ENCODE results near the gene GPR35. TPM values are rescaled to one million over a fixed set of nuclear protein-coding genes. Genes with fewer than 3 reads are reported as not detected.
A peak's percentile ranks its signal among the peaks of the same experiment; 100 is the strongest.

GPR35 gene
- total RNA-seq, 4 donors from 2014 or later, result 61.1 to 341 (median 261) TPM

DNA sequence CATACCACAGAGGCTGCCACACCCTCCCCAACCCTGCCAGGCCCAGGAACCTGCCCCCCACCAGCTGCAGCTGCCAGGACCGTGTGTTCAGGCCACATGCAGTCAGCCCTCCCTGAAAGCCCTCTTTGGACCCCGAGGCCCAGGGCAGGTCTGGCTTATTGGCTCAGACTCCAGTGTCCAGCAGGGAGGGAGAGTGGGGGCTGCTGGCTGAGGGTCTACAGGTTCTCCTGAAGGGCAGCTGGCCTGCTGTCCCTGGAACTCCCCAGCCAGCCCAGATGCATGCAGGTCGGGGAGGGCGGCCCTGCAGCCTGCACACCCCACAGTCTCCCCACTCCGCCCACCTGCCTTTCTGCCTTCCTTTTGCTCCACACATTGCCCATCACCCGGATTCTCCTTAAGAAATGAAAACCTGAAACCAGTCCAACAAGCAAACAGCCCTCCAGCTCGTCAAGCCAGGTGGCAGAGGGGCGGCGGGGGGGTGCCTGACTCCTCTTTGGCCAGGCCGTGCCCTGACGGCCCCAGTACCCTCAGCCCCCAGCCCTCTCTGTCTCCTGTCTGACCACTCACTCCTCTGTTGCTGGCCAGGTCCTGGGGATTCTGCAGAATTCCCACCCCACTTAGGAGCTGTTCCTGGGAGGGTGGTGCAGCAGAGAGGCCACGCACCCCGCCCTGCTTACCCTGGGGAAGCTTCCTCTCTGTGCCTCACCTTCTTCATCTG is 18.0 kb downstream of the GPR35 start:
- no peak for TF ChIP-seq POLR2A (IDR thresholded peaks at IDR 0.05)
- TF ChIP-seq, protein P1, sequence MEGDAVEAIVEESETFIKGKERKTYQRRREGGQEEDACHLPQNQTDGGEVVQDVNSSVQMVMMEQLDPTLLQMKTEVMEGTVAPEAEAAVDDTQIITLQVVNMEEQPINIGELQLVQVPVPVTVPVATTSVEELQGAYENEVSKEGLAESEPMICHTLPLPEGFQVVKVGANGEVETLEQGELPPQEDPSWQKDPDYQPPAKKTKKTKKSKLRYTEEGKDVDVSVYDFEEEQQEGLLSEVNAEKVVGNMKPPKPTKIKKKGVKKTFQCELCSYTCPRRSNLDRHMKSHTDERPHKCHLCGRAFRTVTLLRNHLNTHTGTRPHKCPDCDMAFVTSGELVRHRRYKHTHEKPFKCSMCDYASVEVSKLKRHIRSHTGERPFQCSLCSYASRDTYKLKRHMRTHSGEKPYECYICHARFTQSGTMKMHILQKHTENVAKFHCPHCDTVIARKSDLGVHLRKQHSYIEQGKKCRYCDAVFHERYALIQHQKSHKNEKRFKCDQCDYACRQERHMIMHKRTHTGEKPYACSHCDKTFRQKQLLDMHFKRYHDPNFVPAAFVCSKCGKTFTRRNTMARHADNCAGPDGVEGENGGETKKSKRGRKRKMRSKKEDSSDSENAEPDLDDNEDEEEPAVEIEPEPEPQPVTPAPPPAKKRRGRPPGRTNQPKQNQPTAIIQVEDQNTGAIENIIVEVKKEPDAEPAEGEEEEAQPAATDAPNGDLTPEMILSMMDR (IDR thresholded peaks at IDR 0.05), result no peak
- no peak overlapping the region for H3K27ac ChIP-seq
- DNase-seq, result peak in 1 of 3 donors; percentile 7
- H3K4me1 ChIP-seq, result no peaks in the 10 kb centered on the region
- no peaks in the 10 kb centered on the region for H3K9me3 ChIP-seq
- H3K36me3 ChIP-seq, result no peaks in the 10 kb centered on the region
- H3K4me3 ChIP-seq, result no peak overlapping the region
- no peaks in the 10 kb centered on the region for H3K27me3 ChIP-seq

DNA sequence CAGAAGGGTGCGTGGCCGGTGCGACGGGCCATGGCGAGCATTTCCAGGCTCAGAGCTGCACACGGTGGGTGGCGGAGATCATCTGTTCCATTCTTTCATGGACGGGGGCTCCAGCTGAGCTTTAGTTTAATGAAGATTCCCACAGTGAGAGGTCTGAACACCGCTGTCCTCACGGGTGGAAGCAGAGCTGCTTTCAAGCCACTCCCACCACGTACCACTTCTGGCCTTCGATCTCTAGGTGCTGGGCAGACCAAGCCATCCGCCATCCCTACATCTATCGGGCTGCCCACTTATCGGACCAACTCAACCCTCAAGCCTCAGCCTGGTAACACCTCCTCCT is 18.5 kb downstream of the GPR35 start:
- TF ChIP-seq POLR2A (IDR thresholded peaks at IDR 0.05), result no peak
- TF ChIP-seq, protein P1 (IDR thresholded peaks at IDR 0.05), result no peak
- no peaks in the 10 kb centered on the region for H3K27me3 ChIP-seq
- H3K4me3 ChIP-seq, result no peak overlapping the region
- H3K4me1 ChIP-seq, result no peaks in the 10 kb centered on the region
- H3K9me3 ChIP-seq, result no peaks in the 10 kb centered on the region
- no peaks in the 10 kb centered on the region for H3K36me3 ChIP-seq
- peak in 1 of 3 donors; percentile 5 for DNase-seq
- no peak overlapping the region for H3K27ac ChIP-seq

DNA sequence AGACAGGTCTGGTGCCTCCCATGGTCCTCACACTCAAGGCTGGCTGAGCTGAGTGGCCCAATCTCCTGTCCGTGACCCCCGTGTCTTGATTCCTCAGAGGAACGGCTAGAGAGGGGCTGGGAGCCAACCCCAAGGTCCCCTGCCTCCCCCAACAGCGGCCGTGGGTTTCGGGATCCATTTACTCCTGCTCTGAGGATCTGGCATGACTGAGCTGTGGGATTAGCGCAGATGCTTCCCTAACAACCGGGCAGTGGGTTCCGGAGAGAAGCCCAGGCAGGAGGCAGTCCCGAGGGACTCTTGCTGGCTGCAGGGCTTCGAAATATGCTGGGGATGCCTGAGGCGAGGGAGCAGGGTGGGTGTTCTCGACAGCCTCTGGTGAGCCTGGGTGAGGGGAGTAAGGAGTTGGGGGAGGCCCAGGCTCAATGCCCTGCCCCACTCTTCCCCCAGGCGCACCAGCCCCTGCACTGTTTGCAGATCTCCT is 18.9 kb downstream of the GPR35 start:
- DNase-seq, result no peak
- TF ChIP-seq POLR2A (IDR thresholded peaks at IDR 0.05), result no peak
- TF ChIP-seq, protein P1 (IDR thresholded peaks at IDR 0.05), result no peak

DNA sequence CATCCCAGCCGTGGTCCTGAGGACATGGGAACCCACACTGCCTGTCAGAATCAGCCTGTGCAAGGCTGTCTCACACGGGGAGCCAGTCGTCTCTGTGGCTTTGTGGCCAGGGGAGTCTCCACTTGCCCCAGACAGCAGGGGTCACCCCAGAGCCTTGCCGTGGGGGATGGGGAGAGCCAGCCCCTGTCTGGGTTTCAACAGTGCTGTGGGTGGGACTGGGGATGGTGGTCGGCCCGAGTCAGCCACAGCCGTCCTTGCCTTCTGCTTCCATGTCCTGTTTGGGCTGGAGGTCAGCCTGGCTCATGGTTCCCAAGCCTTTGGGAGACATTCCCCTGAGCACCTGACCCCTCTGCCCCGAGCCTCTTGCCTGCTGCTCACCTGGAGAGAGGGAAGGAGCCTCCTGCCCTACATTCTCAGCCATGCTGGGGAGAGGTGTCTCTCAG is 19.6 kb downstream of the GPR35 start:
- H3K4me1 ChIP-seq, result no peaks in the 10 kb centered on the region
- no peak overlapping the region for H3K4me3 ChIP-seq
- no peak for TF ChIP-seq POLR2A (IDR thresholded peaks at IDR 0.05)
- TF ChIP-seq, protein P1 (IDR thresholded peaks at IDR 0.05), result no peak
- no peaks in the 10 kb centered on the region for H3K9me3 ChIP-seq
- no peaks in the 10 kb centered on the region for H3K27me3 ChIP-seq
- no peaks in the 10 kb centered on the region for H3K36me3 ChIP-seq
- H3K27ac ChIP-seq, result no peak overlapping the region
- peak in 1 of 3 donors; percentile 2 for DNase-seq

More for the DNA sequence above, 18.9 kb downstream of the GPR35 start:
- no peaks in the 10 kb centered on the region for H3K36me3 ChIP-seq
- no peak overlapping the region for H3K4me3 ChIP-seq
- H3K9me3 ChIP-seq, result no peaks in the 10 kb centered on the region
- H3K27ac ChIP-seq, result no peak overlapping the region
- H3K27me3 ChIP-seq, result no peaks in the 10 kb centered on the region
- H3K4me1 ChIP-seq, result no peaks in the 10 kb centered on the region

DNA sequence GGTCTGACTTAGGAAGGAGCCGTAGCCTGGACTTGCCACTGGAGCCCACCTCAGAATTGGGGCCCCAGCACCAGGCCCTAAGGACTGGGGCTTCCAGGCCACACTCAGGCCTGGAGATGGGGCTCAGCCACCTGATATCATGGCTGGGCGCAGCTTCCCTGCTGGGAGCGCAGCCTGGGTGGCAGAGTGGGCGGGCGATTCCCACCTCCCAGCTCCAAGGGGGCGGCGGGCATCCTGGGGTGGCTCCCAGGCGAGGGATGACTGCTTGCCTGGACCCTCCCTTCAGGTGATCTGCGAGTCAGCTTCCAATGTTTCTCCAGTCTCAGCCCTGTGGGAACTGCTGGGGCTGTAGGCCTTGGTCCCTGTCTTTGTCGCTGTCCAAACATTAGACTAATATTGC is 20.1 kb downstream of the GPR35 start:
- TF ChIP-seq, protein P1 (IDR thresholded peaks at IDR 0.05), result no peak
- no peak for TF ChIP-seq POLR2A (IDR thresholded peaks at IDR 0.05)
- Histone ChIP-seq H3K9me3 (no peaks in the 10 kb centered on the region), H3K36me3 (no peaks in the 10 kb centered on the region), H3K27me3 (no peaks in the 10 kb centered on the region), H3K27ac (no peak overlapping the region), H3K4me3 (no peak overlapping the region), H3K4me1 (no peaks in the 10 kb centered on the region)
- peak in 1 of 3 donors; percentile 11 for DNase-seq

Data from Peyer's patch (tissue), 4 donors.